ENCODE results near the gene BLM. TPM values are rescaled to one million over a fixed set of nuclear protein-coding genes. Genes with fewer than 3 reads are reported as not detected.

The BLM gene
- total RNA-seq, 4 donors from 2014 or later: 0.72 to 2.4 (median 0.84) TPM

DNA sequence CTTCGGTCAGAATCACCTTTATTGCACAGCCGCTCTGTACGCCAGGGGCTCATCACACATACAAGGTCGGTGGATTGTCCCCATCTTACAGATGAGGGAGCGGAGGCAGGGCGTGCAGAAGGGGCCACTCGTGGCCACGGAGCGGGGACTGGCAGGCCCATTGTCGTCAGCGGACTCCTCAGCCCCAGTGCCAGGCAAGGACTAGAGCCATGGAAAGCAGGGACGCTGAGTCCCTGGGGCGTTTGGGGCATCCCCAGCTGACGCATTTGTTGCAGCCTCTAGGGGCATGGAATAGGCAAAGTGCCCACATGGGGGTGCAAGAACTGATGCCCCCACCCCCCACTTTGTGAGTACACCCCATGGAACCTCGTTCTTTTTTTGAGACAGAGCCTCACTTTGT, 121.4 kb downstream of the BLM start:
- H3K4me3 ChIP-seq: no peak overlapping the region
- no peak overlapping the region for H3K27ac ChIP-seq
- H3K36me3 ChIP-seq: no peaks in the 10 kb centered on the region
- H3K27me3 ChIP-seq: no peaks in the 10 kb centered on the region
- WGBS: 79% methylated on average over 15 of the region's 15 CpGs
- TF ChIP-seq CTCF (IDR thresholded peaks at IDR 0.05) (no peak), EP300 (IDR thresholded peaks at IDR 0.05) (no peak), POLR2A (IDR thresholded peaks at IDR 0.05) (no peak), POLR2AphosphoS5 (IDR thresholded peaks at IDR 0.05) (no peak)
- H3K9me3 ChIP-seq: no peaks in the 10 kb centered on the region
- peaks cover 12% of the 10 kb centered on the region for H3K4me1 ChIP-seq
- DNase-seq (ENCODE audit: low spot score in 2 of 2): no peak

GRCh38 chr15:90839187-90840071, 122.3 kb downstream of the BLM start:
- WGBS: 49% methylated on average over 17 of the region's 19 CpGs
- Histone ChIP-seq H3K4me3 (peak overlapping the region; percentile 33), H3K36me3 (no peaks in the 10 kb centered on the region), H3K27me3 (no peaks in the 10 kb centered on the region), H3K27ac (peak overlapping the region; percentile 78), H3K9me3 (no peaks in the 10 kb centered on the region), H3K4me1 (peaks cover 12% of the 10 kb centered on the region)
- TF ChIP-seq CTCF (IDR thresholded peaks at IDR 0.05): no peak
- no peak for TF ChIP-seq POLR2A (IDR thresholded peaks at IDR 0.05)
- no peak for TF ChIP-seq EP300 (IDR thresholded peaks at IDR 0.05)
- no peak for TF ChIP-seq POLR2AphosphoS5 (IDR thresholded peaks at IDR 0.05)
- DNase-seq (ENCODE audit: low spot score in 2 of 2): no peak

DNA sequence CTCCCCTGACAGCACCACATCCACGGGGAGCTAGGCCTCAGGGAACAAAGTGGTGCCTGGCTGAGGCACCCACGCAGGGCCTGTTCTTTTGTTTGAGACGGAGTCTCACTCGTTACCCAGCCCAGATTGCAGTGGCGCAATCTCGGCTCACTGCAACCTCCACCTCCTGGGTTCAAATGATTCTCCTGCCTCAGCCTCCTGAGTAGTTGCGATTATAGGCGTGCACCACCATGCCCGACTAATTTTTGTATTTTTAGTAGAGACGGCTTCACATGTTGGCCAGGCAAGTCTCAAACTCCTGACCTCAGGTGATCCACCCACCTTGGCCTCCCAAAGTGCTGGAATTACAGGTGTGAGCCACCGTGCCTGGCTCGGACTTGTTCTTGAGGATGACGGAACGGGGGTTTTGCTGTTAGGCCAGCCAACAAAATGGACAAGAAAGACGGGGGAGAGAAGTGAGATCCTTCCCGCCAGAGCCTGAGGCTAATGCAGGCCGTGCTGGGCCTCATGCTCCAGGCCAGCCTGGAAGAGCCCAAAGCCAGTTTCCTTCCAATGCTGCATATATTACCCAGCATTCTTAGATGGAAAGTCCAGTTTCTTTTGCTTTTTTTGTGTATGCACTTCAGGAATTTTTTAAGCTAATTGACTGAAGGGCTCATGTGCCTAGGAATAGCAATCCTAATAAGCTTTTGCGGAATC, 123.2 kb downstream of the BLM start:
- Histone ChIP-seq H3K36me3 (no peaks in the 10 kb centered on the region), H3K4me3 (peak overlapping the region; percentile 33), H3K27ac (peak overlapping the region; percentile 78), H3K27me3 (no peaks in the 10 kb centered on the region), H3K4me1 (peaks cover 12% of the 10 kb centered on the region), H3K9me3 (no peaks in the 10 kb centered on the region)
- DNase-seq (ENCODE audit: low spot score in 2 of 2): no peak
- 94% methylated on average over 18 of the region's 18 CpGs for WGBS
- TF ChIP-seq POLR2A (IDR thresholded peaks at IDR 0.05) (no peak), POLR2AphosphoS5 (IDR thresholded peaks at IDR 0.05) (no peak), EP300 (IDR thresholded peaks at IDR 0.05) (no peak)

- Histone ChIP-seq H3K9me3 (no peaks in the 10 kb centered on the region), H3K4me3 (no peak overlapping the region), H3K4me1 (peaks cover 12% of the 10 kb centered on the region), H3K27me3 (no peaks in the 10 kb centered on the region), H3K27ac (no peak overlapping the region), H3K36me3 (no peaks in the 10 kb centered on the region)
- no peak for DNase-seq (ENCODE audit: low spot score in 2 of 2)
- TF ChIP-seq POLR2AphosphoS5 (IDR thresholded peaks at IDR 0.05): no peak
- no peak for TF ChIP-seq EP300 (IDR thresholded peaks at IDR 0.05)
- TF ChIP-seq POLR2A (IDR thresholded peaks at IDR 0.05): no peak
- no peak for TF ChIP-seq CTCF (IDR thresholded peaks at IDR 0.05)
- WGBS: 89% methylated on average over 8 of the region's 8 CpGs
Observed at GRCh38 chr15:90840954-90841353, 123.8 kb downstream of the BLM start.

DNA sequence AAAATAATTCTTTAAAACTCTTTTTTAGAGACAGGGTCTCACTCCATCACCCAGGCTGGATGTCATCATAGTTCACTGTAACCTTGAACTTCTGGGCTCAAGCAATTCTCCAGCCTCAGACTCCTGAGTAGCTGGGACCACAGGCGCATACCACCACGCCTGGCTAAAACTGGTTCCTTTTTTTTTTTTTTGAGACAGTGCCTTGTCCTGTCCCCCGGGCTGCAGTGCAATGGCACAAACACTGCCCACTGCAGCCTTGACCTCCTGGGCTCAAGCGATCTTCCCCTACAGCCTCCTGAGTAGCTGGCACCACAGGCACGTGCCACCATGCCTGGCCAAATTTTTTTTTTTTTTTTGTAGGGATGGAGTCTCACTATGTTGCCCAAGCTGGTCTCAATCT, 127.5 kb downstream of the BLM start:
- Histone ChIP-seq H3K9me3 (no peaks in the 10 kb centered on the region), H3K4me3 (no peak overlapping the region), H3K4me1 (peaks cover 4% of the 10 kb centered on the region), H3K27me3 (no peaks in the 10 kb centered on the region), H3K27ac (no peak overlapping the region), H3K36me3 (no peaks in the 10 kb centered on the region)
- 71% methylated on average over 5 of the region's 5 CpGs for WGBS
- no peak for DNase-seq (ENCODE audit: low spot score in 2 of 2)
- no peak for TF ChIP-seq POLR2AphosphoS5 (IDR thresholded peaks at IDR 0.05)
- no peak for TF ChIP-seq EP300 (IDR thresholded peaks at IDR 0.05)
- no peak for TF ChIP-seq POLR2A (IDR thresholded peaks at IDR 0.05)
- no peak for TF ChIP-seq CTCF (IDR thresholded peaks at IDR 0.05)

Measured in suprapubic skin (tissue), 4 donors.